ENCODE measurements around the gene HOXB13. TPM values are rescaled to one million over a fixed set of nuclear protein-coding genes. Genes with fewer than 3 reads are reported as not detected.

HOXB13 gene
- total RNA-seq, 6 donors from 2014 or later: not detected

DNA sequence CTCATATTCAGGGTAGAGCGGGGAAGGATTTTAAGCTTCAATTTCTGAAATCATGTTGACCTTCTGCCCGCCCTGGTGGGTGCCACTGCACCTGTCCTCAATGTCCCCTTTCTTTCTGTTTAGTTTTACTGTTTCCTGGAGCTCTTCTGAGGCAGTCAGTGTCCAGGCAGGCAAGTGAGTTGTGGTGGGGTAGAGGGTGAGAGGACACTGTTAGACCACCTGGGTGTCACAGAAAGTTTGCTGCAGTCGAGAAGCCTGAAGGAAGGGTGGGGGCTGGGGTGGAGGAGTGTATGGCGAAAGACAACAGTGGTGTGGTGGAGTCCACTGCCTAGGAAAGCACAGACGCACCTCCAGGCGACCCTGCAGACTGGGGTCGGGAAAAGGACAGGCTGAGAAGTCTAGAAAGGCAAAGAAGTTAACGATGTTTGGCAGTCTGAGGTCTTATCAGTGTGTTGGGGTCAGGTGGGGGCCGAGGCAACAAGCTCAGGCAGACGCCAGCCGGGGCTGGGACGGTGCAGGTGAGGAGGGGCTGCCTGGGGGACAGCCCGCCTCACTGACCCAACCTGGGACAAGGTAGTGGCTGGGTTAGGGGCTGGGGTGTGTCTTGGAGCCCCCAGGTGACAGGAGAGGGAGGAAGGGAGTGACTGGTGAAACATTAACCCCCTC, 23.3 kb upstream of the HOXB13 start:
- WGBS, 2 donors: 7 to 10% methylated on average over 13 of the region's 13 CpGs
- ATAC-seq (ENCODE audit: low FRiP score in 2 of 2): peak in 1 of 2 donors; percentile 43
- Histone ChIP-seq H3K4me1 (peaks cover 0 to 25% (median 8%) of the 10 kb centered on the region in 4 donors), H3K27ac (no peak overlapping the region), H3K27me3 (peaks cover 3 to 91% (median 61%) of the 10 kb centered on the region in 4 donors), H3K4me3 (no peak overlapping the region), H3K36me3 (no peaks in the 10 kb centered on the region), H3K9me3 (no peaks in the 10 kb centered on the region)
- DNase-seq: no peak
- no peak for TF ChIP-seq EP300 (IDR thresholded peaks at IDR 0.05)
- TF ChIP-seq, protein P1, sequence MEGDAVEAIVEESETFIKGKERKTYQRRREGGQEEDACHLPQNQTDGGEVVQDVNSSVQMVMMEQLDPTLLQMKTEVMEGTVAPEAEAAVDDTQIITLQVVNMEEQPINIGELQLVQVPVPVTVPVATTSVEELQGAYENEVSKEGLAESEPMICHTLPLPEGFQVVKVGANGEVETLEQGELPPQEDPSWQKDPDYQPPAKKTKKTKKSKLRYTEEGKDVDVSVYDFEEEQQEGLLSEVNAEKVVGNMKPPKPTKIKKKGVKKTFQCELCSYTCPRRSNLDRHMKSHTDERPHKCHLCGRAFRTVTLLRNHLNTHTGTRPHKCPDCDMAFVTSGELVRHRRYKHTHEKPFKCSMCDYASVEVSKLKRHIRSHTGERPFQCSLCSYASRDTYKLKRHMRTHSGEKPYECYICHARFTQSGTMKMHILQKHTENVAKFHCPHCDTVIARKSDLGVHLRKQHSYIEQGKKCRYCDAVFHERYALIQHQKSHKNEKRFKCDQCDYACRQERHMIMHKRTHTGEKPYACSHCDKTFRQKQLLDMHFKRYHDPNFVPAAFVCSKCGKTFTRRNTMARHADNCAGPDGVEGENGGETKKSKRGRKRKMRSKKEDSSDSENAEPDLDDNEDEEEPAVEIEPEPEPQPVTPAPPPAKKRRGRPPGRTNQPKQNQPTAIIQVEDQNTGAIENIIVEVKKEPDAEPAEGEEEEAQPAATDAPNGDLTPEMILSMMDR (IDR thresholded peaks at IDR 0.05): no peak
- TF ChIP-seq POLR2A (IDR thresholded peaks at IDR 0.05): no peak
- TF ChIP-seq POLR2AphosphoS5 (IDR thresholded peaks at IDR 0.05): no peak

GRCh38 chr17:48751172-48751571, 22.6 kb upstream of the HOXB13 start:
- no peak for ATAC-seq (ENCODE audit: low FRiP score in 2 of 2)
- Histone ChIP-seq H3K4me3 (no peak overlapping the region), H3K9me3 (no peaks in the 10 kb centered on the region), H3K36me3 (no peaks in the 10 kb centered on the region), H3K27me3 (peaks cover 3 to 92% (median 62%) of the 10 kb centered on the region in 4 donors), H3K4me1 (peaks cover 0 to 29% (median 8%) of the 10 kb centered on the region in 4 donors), H3K27ac (no peak overlapping the region)
- no peak for DNase-seq
- 0 to 10% methylated on average over 3 of the region's 3 CpGs for WGBS, 2 donors
- no peak for TF ChIP-seq POLR2AphosphoS5 (IDR thresholded peaks at IDR 0.05)

DNA sequence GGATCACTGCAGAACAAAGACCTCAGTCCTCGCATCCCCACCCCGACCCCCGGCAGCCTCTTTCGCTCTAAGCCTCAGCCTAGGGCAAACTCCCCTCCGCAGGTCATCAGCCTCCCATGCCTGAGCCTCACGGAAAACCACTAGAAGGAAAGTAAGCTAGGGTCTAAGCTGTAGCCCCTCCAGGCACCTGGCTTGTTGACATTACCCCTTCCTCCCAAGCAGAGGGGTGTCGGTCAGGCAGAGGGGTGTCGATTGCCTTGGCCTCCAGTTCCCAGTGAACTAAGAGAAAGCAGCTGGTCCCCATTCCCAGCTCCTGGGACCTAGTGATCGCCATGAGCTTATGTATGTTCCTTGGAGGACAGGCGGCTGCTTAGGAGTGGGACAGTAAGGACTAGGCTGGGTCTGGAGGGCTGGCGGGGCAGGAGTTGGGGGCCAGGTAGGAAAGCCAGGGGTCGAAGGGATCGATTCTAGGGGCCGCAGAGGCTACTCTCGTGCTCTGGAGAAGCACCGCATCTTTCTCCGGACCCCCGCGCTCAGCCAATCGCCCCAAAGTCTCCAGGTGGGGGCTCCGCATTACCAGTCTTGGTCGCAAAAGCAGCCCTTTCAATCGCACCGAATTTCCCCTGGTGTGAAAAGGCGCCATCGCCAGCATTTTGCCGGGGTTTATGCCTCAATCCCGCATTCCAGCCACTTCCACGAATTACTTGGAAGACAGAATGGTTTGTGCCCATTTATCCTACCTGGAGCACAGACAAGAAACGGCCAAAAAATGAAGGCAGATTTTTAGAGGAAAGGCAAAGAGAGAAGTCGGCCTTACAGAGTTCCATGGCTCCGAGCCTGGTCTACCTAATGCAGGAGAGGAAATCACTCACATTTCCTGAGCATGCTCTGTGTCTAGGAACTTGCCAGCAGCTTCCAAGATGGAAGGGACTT, 21.3 kb upstream of the HOXB13 start:
- 7 to 13% methylated on average over 27 to 32 of the region's 32 CpGs for WGBS, 2 donors
- Histone ChIP-seq H3K4me3 (no peak overlapping the region), H3K27ac (no peak overlapping the region), H3K4me1 (peaks cover 0 to 22% (median 5%) of the 10 kb centered on the region in 4 donors), H3K27me3 (peaks cover 3 to 95% (median 59%) of the 10 kb centered on the region in 4 donors), H3K9me3 (no peaks in the 10 kb centered on the region), H3K36me3 (no peaks in the 10 kb centered on the region)
- ATAC-seq (ENCODE audit: low FRiP score in 2 of 2) (no peak), DNase-seq (no peak)
- no peak for TF ChIP-seq POLR2AphosphoS5 (IDR thresholded peaks at IDR 0.05)
- TF ChIP-seq EP300 (IDR thresholded peaks at IDR 0.05): no peak
- TF ChIP-seq, protein P1 (IDR thresholded peaks at IDR 0.05): no peak
- no peak for TF ChIP-seq POLR2A (IDR thresholded peaks at IDR 0.05)

- DNase-seq: no peak
- H3K4me3 ChIP-seq: no peak overlapping the region
- ATAC-seq (ENCODE audit: low FRiP score in 2 of 2): no peak
- H3K9me3 ChIP-seq: no peaks in the 10 kb centered on the region
- 25 to 27% methylated on average over 16 of the region's 16 CpGs for WGBS, 2 donors
- H3K36me3 ChIP-seq: no peaks in the 10 kb centered on the region
- TF ChIP-seq, protein P1 (IDR thresholded peaks at IDR 0.05): no peak
- TF ChIP-seq EP300 (IDR thresholded peaks at IDR 0.05) (no peak), POLR2AphosphoS5 (IDR thresholded peaks at IDR 0.05) (no peak), POLR2A (IDR thresholded peaks at IDR 0.05) (no peak)
- no peak overlapping the region for H3K27ac ChIP-seq
- peaks cover 0 to 14% (median 1%) of the 10 kb centered on the region in 4 donors for H3K4me1 ChIP-seq
- H3K27me3 ChIP-seq: peaks cover 3 to 90% (median 54%) of the 10 kb centered on the region in 4 donors
Observed at GRCh38 chr17:48748718-48749566, 20.4 kb upstream of the HOXB13 start.

Data from upper lobe of left lung (tissue), 6 donors.